Activated naive CD8-positive, alpha-beta T cell treated with anti-CD3 and anti-CD28 coated beads, Interleukin-2, amount 10 ng/mL, durations not matched to agents 7 days and 5 days (primary cell): ENCODE results near the gene UACA. TPM values are rescaled to one million over a fixed set of nuclear protein-coding genes. Genes with fewer than 3 reads are reported as not detected.

Source experiments
- ATAC-seq: fragments of 150-1000 bp; cut with Tn5 transposase; one replicate; pipeline ENCODE4 v1.10.0; 2021; ENCODE audit warnings: low read depth, moderate library complexity
- POLR2A ChIA-PET: fragments of 350-600 bp; sonication (Branson Sonifier 250); formaldehyde crosslinking; loops from one replicate; lab custom pipeline; 2021; ENCODE audit warnings: antibody characterized with exemption; lab: Charles Lee
- DNase-seq: peaks from one replicate; pipeline ENCODE4 v3.0.0; 2021
- H3K27ac Mint-ChIP-seq: one replicate; pipeline ENCODE4 v1.8.0; 2022; ENCODE audit warnings: mild to moderate bottlenecking, mixed read lengths
- H3K27me3 Mint-ChIP-seq: one replicate; pipeline ENCODE4 v1.8.0; 2022; ENCODE audit warnings: mild to moderate bottlenecking, moderate library complexity, mixed read lengths
- H3K36me3 Mint-ChIP-seq: one replicate; pipeline ENCODE4 v1.8.0; 2021; ENCODE audit warnings: mild to moderate bottlenecking, mixed read lengths
- H3K4me1 Mint-ChIP-seq: one replicate; pipeline ENCODE4 v1.8.0; 2021; ENCODE audit warnings: mixed read lengths
- H3K4me3 Mint-ChIP-seq: one replicate; pipeline ENCODE4 v1.8.0; 2022; ENCODE audit warnings: mild to moderate bottlenecking, moderate library complexity, mixed read lengths
- H3K9me3 Mint-ChIP-seq: one replicate; pipeline ENCODE4 v1.8.0; 2021; ENCODE audit warnings: mixed read lengths
- total RNA-seq, 2 experiments: library from RNA; stranded (reverse); gene quantifications; one replicate each; pipeline ENCODE4 v1.2.3, GENCODE V29; 2021

Gene UACA
- total RNA-seq, 2 experiments from 2014 or later, result 2.8 TPM

- DNase-seq (no peak), ATAC-seq (no peak)
- H3K27me3 Mint-ChIP-seq, result peaks cover 8% of the 10 kb centered on the region
- no peak overlapping the region for H3K27ac Mint-ChIP-seq
- H3K9me3 Mint-ChIP-seq, result no peaks in the 10 kb centered on the region
- no peaks in the 10 kb centered on the region for H3K4me1 Mint-ChIP-seq
- no peak overlapping the region for H3K4me3 Mint-ChIP-seq
- no peaks in the 10 kb centered on the region for H3K36me3 Mint-ChIP-seq
- POLR2A ChIA-PET, result no interaction called here
Observed at GRCh38 chr15:70795311-70795665, 31.9 kb upstream of the UACA start.

- POLR2A ChIA-PET, result no interaction called here
- H3K4me3 Mint-ChIP-seq, result no peak overlapping the region
- DNase-seq (no peak), ATAC-seq (no peak)
- peaks cover 8% of the 10 kb centered on the region for H3K27me3 Mint-ChIP-seq
- no peaks in the 10 kb centered on the region for H3K36me3 Mint-ChIP-seq
- H3K27ac Mint-ChIP-seq, result no peak overlapping the region
- no peaks in the 10 kb centered on the region for H3K4me1 Mint-ChIP-seq
- no peaks in the 10 kb centered on the region for H3K9me3 Mint-ChIP-seq
Observed at GRCh38 chr15:70794596-70795310, 31.4 kb upstream of the UACA start.

DNA sequence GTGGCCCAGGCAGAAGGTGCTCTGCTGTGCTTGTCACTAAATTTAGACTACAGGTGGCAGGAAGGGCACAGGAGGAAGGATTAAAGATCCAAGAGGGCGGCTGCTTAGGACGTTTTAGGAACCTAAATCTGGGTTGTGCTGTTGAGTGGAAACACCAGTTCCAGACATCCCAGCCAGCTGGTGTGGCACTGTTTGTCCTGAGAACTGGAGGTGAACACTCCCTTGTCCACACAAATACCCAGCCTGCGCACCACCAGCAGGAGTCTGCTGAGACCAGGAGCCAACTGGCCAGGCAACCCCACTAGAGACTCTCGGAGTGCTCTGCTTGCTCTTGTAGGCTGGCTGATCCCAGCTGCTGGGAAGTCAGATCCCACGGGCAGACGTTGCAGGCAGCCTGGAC lies 30.3 kb upstream of the UACA start:
- no peak for DNase-seq
- H3K27ac Mint-ChIP-seq, result no peak overlapping the region
- no peak overlapping the region for H3K4me3 Mint-ChIP-seq
- no peaks in the 10 kb centered on the region for H3K4me1 Mint-ChIP-seq
- H3K9me3 Mint-ChIP-seq, result no peaks in the 10 kb centered on the region
- POLR2A ChIA-PET, result no interaction called here
- no peaks in the 10 kb centered on the region for H3K36me3 Mint-ChIP-seq
- no peak for ATAC-seq
- peaks cover 8% of the 10 kb centered on the region for H3K27me3 Mint-ChIP-seq

DNA sequence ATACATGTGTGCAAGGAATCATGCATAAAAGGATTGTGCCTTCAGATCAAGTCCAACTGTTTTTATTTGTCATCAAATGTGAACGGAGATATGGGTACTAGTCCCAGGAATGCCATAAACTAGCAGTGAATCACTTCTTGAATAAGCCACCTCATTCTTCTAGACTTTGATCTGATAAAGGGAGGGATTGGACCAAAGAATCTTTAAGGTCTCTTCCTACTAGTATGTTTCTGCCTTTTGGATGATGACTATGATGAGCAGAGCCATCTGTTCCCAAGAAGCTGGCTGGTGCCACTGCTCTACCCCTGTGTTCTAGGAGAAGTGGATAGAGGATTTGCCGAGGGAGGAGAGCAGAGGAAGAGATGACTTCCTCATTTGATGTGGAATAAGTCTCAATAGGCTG lies 28.8 kb upstream of the UACA start:
- DNase-seq, result no peak
- H3K27me3 Mint-ChIP-seq, result peaks cover 12% of the 10 kb centered on the region
- peaks cover 1% of the 10 kb centered on the region for H3K4me1 Mint-ChIP-seq
- no peak for ATAC-seq
- POLR2A ChIA-PET, result no interaction called here
- H3K9me3 Mint-ChIP-seq, result no peaks in the 10 kb centered on the region
- H3K36me3 Mint-ChIP-seq, result no peaks in the 10 kb centered on the region
- H3K4me3 Mint-ChIP-seq, result no peak overlapping the region
- no peak overlapping the region for H3K27ac Mint-ChIP-seq

DNA sequence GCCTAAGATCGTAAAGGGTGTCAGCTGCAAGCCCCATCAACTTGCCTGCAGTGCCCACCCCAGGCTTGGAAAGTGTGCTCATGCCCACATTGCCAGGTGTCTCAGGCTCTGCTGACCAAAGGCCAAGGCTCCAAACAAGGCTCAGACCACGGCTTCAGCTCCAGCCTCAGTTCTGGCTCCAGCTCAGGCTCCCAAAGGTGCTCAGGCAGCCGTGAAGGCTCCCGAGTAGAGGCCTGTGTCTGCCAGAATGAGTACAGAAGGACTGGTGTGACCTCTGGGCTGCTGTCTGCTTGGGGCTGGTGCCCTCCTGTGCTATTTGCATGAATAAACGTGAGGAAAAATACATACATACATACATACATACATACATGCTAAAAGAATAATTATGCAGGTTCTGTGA lies 27.9 kb upstream of the UACA start:
- no peaks in the 10 kb centered on the region for H3K36me3 Mint-ChIP-seq
- DNase-seq, result no peak
- no peak for ATAC-seq
- POLR2A ChIA-PET, result no interaction called here
- H3K4me1 Mint-ChIP-seq, result peaks cover 1% of the 10 kb centered on the region
- no peak overlapping the region for H3K27ac Mint-ChIP-seq
- no peak overlapping the region for H3K4me3 Mint-ChIP-seq
- H3K27me3 Mint-ChIP-seq, result peaks cover 12% of the 10 kb centered on the region
- no peaks in the 10 kb centered on the region for H3K9me3 Mint-ChIP-seq

GRCh38 chr15:70789213-70789612 lies 25.9 kb upstream of the UACA start:
- Mint-ChIP-seq H3K4me3 (no peak overlapping the region), H3K27me3 (peaks cover 18% of the 10 kb centered on the region), H3K27ac (no peak overlapping the region), H3K4me1 (peaks cover 7% of the 10 kb centered on the region), H3K9me3 (no peaks in the 10 kb centered on the region), H3K36me3 (no peaks in the 10 kb centered on the region)
- DNase-seq (no peak), ATAC-seq (no peak)
- POLR2A ChIA-PET, result no interaction called here

DNA sequence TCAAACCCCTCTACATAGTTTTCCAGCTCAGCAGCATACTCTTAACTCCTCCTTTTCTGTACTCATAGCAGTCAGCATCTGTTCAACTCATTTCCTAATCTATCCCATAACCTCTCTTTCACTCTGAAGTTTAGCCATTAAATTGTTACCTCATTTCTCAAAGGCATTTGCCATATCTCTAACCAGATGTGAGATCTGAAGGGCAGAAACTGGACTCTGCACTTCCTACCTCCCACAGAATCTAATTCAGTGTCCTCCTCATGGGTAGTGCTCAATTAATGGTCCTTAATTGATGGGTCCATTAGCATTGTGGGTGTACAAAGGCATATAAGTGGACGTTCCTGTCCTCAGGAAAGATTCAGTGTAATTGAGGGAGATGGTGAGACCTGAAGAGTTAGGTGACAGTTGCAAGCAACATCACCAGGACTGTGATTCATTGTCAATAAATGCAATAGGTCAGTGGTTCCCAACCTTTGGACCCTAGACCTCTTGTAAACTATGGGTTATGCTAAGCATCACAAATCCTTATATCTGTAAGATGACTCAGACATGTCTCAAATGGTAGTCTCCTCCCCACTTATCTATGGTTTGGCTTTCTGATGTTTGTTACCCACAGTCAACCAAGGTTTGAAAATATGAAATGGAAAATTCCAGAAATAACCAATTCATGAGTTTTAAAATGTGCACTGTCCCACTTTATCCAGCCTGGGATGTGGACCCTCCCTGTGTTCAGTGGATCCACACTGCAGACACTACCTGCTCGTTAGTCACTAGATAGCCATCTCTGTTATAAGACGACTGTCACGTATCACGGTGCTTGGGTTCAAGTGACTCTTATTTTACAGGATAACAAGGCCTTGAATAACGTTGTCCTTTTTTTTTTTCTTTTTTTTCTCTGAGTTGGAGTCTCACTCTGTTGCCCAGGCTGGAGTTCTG lies 25.0 kb upstream of the UACA start:
- peaks cover 7% of the 10 kb centered on the region for H3K4me1 Mint-ChIP-seq
- H3K27me3 Mint-ChIP-seq, result peaks cover 16% of the 10 kb centered on the region
- DNase-seq, result no peak
- no peak overlapping the region for H3K27ac Mint-ChIP-seq
- no peak for ATAC-seq
- no peak overlapping the region for H3K4me3 Mint-ChIP-seq
- H3K36me3 Mint-ChIP-seq, result no peaks in the 10 kb centered on the region
- POLR2A ChIA-PET, result no interaction called here
- H3K9me3 Mint-ChIP-seq, result no peaks in the 10 kb centered on the region

DNA sequence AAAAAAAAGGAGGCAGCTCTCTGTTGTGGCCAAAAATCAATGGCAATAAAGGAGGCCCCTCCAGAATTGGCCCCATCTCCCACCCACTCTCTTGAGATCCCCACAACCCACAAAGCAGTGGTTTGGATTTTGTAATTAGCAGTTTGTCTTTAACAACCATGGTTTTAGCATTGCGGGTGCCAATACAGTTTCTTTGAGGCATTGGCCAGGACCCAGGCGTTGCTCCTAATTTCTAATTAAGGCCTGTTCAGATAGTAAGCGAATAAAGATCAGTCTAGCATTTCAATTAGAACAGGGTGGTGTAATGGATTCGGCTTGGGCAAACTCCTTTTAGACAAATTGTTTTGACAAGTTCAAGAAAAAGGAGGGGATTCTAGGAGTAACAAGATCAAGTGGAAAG lies 23.6 kb upstream of the UACA start:
- Mint-ChIP-seq H3K27ac (no peak overlapping the region), H3K36me3 (no peaks in the 10 kb centered on the region), H3K4me1 (peaks cover 7% of the 10 kb centered on the region), H3K4me3 (no peak overlapping the region), H3K27me3 (peaks cover 12% of the 10 kb centered on the region), H3K9me3 (no peaks in the 10 kb centered on the region)
- POLR2A ChIA-PET, result no interaction called here
- ATAC-seq (no peak), DNase-seq (no peak)

DNA sequence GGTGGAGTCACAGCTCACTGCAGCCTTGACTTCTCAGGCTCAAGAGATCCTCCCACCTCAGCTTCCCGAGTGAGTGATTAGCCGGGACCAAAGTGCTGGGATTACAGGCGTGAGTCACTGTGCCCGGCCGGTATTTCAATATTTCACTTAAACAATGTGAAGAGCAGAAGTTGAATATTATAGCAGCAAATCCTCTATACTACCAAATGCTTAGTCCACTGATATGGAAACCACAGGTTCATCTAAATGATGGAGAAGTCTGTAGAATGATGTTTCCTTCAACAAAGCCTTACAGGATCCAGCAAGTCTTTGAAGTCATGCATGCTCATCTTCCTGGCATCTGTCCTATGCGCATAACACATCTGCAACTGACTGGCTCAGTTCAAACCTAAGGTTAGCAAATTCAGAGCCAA lies 20.3 kb upstream of the UACA start:
- H3K4me3 Mint-ChIP-seq, result no peak overlapping the region
- DNase-seq, result no peak
- H3K27me3 Mint-ChIP-seq, result peaks cover 15% of the 10 kb centered on the region
- H3K4me1 Mint-ChIP-seq, result peaks cover 7% of the 10 kb centered on the region
- H3K36me3 Mint-ChIP-seq, result no peaks in the 10 kb centered on the region
- POLR2A ChIA-PET, result no interaction called here
- no peaks in the 10 kb centered on the region for H3K9me3 Mint-ChIP-seq
- no peak for ATAC-seq
- H3K27ac Mint-ChIP-seq, result no peak overlapping the region

GRCh38 chr15:70783041-70783440 lies 19.7 kb upstream of the UACA start:
- Mint-ChIP-seq H3K36me3 (no peaks in the 10 kb centered on the region), H3K27me3 (peaks cover 13% of the 10 kb centered on the region), H3K4me3 (no peak overlapping the region), H3K9me3 (no peaks in the 10 kb centered on the region), H3K27ac (no peak overlapping the region), H3K4me1 (peaks cover 6% of the 10 kb centered on the region)
- POLR2A ChIA-PET, result no interaction called here
- ATAC-seq (no peak), DNase-seq (no peak)

GRCh38 chr15:70781236-70781635 lies 17.9 kb upstream of the UACA start:
- Mint-ChIP-seq H3K27me3 (peaks cover 19% of the 10 kb centered on the region), H3K4me3 (no peak overlapping the region), H3K4me1 (peaks cover 9% of the 10 kb centered on the region), H3K36me3 (no peaks in the 10 kb centered on the region), H3K27ac (no peak overlapping the region), H3K9me3 (no peaks in the 10 kb centered on the region)
- no peak for DNase-seq
- POLR2A ChIA-PET, result no interaction called here
- no peak for ATAC-seq

DNA sequence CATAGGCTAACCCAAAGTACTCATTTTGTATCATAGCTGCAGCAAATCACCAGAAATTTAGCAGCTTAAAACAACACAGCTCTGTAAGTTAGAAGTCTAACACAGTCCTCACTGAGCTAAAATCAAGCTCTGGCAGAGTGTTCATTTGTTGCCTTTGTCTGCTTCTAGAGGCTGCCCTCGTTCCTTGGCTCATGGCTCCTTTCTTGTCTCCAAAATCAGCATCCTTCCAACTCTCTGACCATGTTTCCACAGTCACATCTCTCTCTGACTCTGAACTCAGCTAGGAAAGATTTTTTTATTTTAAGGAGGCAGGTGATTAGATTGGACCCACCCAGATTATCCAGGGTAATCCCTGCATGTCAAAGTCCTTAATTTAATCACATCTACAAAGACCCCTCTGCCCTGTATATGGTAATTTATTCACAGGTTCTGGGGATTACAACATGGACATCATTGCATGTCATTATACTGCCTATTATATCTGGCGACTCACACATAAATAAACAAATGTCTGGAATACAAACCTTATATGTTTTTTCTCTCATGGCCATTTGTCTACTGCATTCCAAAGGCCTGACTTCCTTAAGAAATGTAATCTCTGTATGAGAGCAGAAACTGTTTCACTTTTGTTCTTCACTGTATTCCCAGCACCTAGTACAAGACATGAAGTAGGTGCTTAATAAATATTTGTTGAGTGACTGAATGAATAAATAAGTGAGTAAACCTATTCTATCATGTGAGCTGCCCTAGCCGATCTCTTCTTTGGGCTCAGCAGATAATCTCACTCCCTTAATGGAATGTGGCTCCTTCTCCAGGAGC lies 15.1 kb upstream of the UACA start:
- Mint-ChIP-seq H3K36me3 (no peaks in the 10 kb centered on the region), H3K27ac (no peak overlapping the region), H3K9me3 (no peaks in the 10 kb centered on the region), H3K27me3 (peaks cover 21% of the 10 kb centered on the region), H3K4me1 (peaks cover 4% of the 10 kb centered on the region), H3K4me3 (no peak overlapping the region)
- ATAC-seq (no peak), DNase-seq (no peak)
- POLR2A ChIA-PET, result no interaction called here

- H3K36me3 Mint-ChIP-seq, result no peaks in the 10 kb centered on the region
- H3K4me3 Mint-ChIP-seq, result no peak overlapping the region
- no peak overlapping the region for H3K27ac Mint-ChIP-seq
- DNase-seq, result no peak
- peaks cover 25% of the 10 kb centered on the region for H3K27me3 Mint-ChIP-seq
- ATAC-seq, result no peak
- POLR2A ChIA-PET, result no interaction called here
- H3K9me3 Mint-ChIP-seq, result no peaks in the 10 kb centered on the region
- H3K4me1 Mint-ChIP-seq, result peaks cover 4% of the 10 kb centered on the region
Observed at GRCh38 chr15:70777170-70777926, 14.0 kb upstream of the UACA start.
